GM12801 (cell line): ENCODE measurements around the gene TRPC4.

Source experiments
- TF ChIP-seq, protein P1 (sequence below): IDR thresholded peaks from one replicate; pipeline ENCODE4 v1.5.1; 2011; ENCODE audit warnings: control low read depth; ENCODE audit not compliant: insufficient read length; ENCODE audit errors: extremely low read depth

Gene TRPC4

DNA sequence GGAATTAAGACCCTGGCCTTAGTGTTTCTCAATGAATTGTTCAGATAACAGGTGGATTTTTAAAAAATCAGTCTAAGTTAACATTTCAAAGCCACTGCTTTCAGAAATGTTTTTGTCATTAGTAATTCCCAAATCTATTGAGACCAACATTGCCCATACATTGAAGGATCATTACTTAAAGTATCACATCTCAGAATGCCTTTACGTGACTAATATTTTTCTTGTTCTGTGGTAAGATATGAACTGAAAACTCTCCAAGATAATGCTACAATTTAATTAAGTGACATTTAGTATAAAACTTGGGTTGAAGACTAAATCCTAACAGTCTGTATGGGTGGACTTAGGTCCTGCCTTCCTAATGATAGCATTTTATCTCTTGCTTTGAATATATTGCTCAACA is 211.6 kb downstream of the TRPC4 start:
- TF ChIP-seq, protein P1, sequence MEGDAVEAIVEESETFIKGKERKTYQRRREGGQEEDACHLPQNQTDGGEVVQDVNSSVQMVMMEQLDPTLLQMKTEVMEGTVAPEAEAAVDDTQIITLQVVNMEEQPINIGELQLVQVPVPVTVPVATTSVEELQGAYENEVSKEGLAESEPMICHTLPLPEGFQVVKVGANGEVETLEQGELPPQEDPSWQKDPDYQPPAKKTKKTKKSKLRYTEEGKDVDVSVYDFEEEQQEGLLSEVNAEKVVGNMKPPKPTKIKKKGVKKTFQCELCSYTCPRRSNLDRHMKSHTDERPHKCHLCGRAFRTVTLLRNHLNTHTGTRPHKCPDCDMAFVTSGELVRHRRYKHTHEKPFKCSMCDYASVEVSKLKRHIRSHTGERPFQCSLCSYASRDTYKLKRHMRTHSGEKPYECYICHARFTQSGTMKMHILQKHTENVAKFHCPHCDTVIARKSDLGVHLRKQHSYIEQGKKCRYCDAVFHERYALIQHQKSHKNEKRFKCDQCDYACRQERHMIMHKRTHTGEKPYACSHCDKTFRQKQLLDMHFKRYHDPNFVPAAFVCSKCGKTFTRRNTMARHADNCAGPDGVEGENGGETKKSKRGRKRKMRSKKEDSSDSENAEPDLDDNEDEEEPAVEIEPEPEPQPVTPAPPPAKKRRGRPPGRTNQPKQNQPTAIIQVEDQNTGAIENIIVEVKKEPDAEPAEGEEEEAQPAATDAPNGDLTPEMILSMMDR: no peak

DNA sequence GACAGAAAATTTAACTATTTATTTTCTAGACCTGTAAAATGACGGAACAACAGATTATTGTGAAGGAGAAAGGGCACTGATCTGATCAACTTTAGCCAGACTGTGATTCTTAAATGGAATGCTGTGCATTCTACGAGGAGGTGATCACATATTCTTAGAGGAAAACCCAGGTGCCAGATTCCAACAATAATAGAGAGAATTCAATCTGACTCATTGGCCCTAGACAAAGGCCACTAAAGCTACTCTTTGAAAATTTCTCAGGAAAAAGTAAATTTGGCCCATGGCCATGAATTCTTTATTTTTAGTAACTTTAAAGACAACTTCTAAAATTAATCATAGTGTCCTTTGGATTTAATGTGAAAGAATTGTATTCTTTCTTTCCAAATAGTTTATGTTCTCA is 212.4 kb downstream of the TRPC4 start:
- TF ChIP-seq, protein P1: no peak

GRCh38 chr13:37656247-37656940 is 213.2 kb downstream of the TRPC4 start:
- TF ChIP-seq, protein P1: no peak

DNA sequence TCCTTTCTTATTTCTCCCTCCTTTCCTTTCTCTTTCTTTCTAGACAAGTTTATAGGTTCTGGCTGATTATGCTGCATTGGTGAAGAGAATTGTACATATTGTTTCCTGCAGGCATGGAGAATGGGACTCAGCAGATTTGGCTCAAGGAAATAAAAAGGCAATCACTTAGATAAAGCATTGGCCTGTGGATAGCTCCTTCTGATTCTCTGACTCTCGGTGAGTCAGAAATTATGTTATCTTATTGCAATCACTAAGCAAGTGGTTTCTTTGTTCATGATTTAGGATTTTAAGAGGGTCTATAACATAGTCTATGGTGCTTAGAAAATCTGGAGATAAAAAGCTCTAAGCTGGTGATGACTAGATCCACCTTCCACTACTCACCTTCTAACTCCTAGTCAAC is 217.0 kb downstream of the TRPC4 start:
- TF ChIP-seq, protein P1: no peak

GRCh38 chr13:37651891-37652290 is 217.7 kb downstream of the TRPC4 start:
- TF ChIP-seq, protein P1: no peak

- TF ChIP-seq, protein P1: no peak
Measured at GRCh38 chr13:37648609-37649008, 221.0 kb downstream of the TRPC4 start.

DNA sequence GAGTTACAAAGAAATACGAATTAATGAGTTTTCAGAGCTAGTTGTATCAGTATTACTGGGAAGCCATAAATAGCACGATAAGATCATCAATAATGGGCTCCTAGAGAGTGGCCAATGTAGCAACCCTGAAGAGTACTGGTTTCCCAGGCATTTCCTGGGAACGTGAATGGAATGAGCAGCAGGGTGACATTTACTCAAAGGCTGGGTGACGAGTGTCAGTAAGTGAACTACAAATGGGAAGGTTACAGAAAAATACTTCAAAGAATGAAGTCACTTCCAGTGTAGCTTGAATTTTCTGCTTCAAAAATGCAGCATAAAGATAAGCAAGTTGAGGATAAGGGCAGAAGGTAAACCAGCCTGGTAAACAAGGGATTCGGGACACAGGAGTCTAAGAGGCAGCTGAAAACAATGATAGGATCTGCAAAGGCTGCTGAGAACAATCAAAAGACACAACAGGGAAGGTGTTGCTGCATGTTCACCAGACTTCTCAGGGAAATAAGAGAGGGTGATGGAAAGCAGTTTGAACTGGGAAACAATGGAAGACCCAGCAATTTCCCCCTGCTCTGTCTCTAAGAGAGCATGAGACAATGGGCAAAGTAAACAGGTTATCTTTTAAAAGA is 222.4 kb downstream of the TRPC4 start:
- TF ChIP-seq, protein P1: no peak
